MCF 10A (cell line): Measurements from ENCODE around the gene GAPT. TPM values are rescaled to one million over a fixed set of nuclear protein-coding genes. Genes with fewer than 3 reads are reported as not detected.
"Not testable (repeated sequence)": the region's sequence is repeated elsewhere in the genome, so short reads cannot be mapped to it uniquely, and the experiment has no call there.

Experiments used
- BruUV-seq: library from RNA; stranded (reverse); fragments of 400-500 nt; replicated peaks from 2 replicates; lab custom pipeline; 2021; lab: Mats Ljungman, UMichigan
- CTCF ChIA-PET: fragments of 300-600 bp; sonication (Branson Sonifier 250); formaldehyde crosslinking; extraction: SDS; loops from one replicate; lab custom pipeline; 2021; ENCODE audit warnings: antibody characterized with exemption, inconsistent platforms; lab: Yijun Ruan, JAX
- POLR2A ChIA-PET: fragments of 300-600, 350-650 bp; sonication (Branson Sonifier 250); formaldehyde crosslinking; extraction: SDS; loops from one replicate; lab custom pipeline; 2020; ENCODE audit warnings: antibody characterized with exemption, inconsistent platforms; lab: Yijun Ruan, JAX
- DNase-seq: peaks from one replicate; pipeline ENCODE4 v3.0.0-alpha.2; 2018; ENCODE audit not compliant: unreplicated experiment
- H3K27ac Mint-ChIP-seq: one replicate; pipeline ENCODE4 v1.8.0; 2022; ENCODE audit warnings: mild to moderate bottlenecking, low read depth, mixed read lengths; ENCODE audit not compliant: unreplicated experiment
- H3K27me3 Mint-ChIP-seq: one replicate; pipeline ENCODE4 v1.8.0; 2022; ENCODE audit warnings: mixed read lengths; ENCODE audit not compliant: insufficient read depth, unreplicated experiment
- H3K36me3 Mint-ChIP-seq: one replicate; pipeline ENCODE4 v1.8.0; 2022; ENCODE audit warnings: mild to moderate bottlenecking, moderate library complexity, mixed read lengths; ENCODE audit not compliant: insufficient read depth, unreplicated experiment
- H3K4me1 Mint-ChIP-seq: one replicate; pipeline ENCODE4 v1.8.0; 2022; ENCODE audit warnings: mixed read lengths; ENCODE audit not compliant: insufficient read depth, unreplicated experiment
- H3K4me3 Mint-ChIP-seq: one replicate; pipeline ENCODE4 v1.8.0; 2022; ENCODE audit warnings: mild to moderate bottlenecking, moderate library complexity, mixed read lengths; ENCODE audit not compliant: unreplicated experiment
- H3K9me3 Mint-ChIP-seq: one replicate; pipeline ENCODE4 v1.8.0; 2022; ENCODE audit warnings: mixed read lengths; ENCODE audit not compliant: unreplicated experiment
- intact Hi-C: fragments of 100-400 bp; cut with micrococcal nuclease; formaldehyde crosslinking; loops from 2 replicates; pipeline ENCODE4 v1.14.1; 2022
- total RNA-seq: library from RNA; stranded (reverse); gene quantifications from 2 replicates; pipeline ENCODE4 v1.2.3, GENCODE V29; 2022
- TF ChIP-seq, protein P1 (sequence below): fragments of 200-600 bp; IDR thresholded peaks from one replicate; pipeline ENCODE4 v1.8.0; 2022; ENCODE audit warnings: antibody characterized with exemption, mild to moderate bottlenecking; ENCODE audit not compliant: unreplicated experiment

The GAPT gene
- total RNA-seq, 1 experiment from 2014 or later, result not detected

DNA sequence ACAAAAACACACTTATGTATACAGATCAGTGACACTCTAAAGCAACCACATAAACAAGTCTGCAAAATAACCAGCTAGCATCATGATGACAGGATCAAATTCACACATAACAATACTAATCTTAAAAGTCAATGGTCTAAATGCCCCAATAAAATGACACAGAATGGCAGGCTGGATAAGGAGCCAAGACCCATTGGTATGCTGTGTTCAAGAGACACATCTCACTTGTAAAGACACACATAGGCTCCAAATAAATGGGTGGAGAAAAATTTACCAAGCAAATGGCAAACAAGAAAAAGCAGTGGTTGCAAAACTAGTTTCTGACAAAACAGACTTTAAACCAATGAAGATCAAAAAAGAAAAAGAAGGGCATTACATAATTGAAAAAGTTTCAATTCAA is 26.0 kb downstream of the GAPT start:
- intact Hi-C loops, result no loop called here
- Mint-ChIP-seq H3K4me1 (no peaks in the 10 kb centered on the region), H3K36me3 (no peaks in the 10 kb centered on the region), H3K9me3 (peaks cover 14% of the 10 kb centered on the region), H3K27ac (no peak overlapping the region), H3K27me3 (peaks cover 83% of the 10 kb centered on the region), H3K4me3 (no peak overlapping the region)
- no TSS peak for BruUV-seq
- CTCF ChIA-PET, result no interaction called here
- DNase-seq, result no peak
- POLR2A ChIA-PET, result no interaction called here
- TF ChIP-seq, protein P1, sequence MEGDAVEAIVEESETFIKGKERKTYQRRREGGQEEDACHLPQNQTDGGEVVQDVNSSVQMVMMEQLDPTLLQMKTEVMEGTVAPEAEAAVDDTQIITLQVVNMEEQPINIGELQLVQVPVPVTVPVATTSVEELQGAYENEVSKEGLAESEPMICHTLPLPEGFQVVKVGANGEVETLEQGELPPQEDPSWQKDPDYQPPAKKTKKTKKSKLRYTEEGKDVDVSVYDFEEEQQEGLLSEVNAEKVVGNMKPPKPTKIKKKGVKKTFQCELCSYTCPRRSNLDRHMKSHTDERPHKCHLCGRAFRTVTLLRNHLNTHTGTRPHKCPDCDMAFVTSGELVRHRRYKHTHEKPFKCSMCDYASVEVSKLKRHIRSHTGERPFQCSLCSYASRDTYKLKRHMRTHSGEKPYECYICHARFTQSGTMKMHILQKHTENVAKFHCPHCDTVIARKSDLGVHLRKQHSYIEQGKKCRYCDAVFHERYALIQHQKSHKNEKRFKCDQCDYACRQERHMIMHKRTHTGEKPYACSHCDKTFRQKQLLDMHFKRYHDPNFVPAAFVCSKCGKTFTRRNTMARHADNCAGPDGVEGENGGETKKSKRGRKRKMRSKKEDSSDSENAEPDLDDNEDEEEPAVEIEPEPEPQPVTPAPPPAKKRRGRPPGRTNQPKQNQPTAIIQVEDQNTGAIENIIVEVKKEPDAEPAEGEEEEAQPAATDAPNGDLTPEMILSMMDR, result no peak

DNA sequence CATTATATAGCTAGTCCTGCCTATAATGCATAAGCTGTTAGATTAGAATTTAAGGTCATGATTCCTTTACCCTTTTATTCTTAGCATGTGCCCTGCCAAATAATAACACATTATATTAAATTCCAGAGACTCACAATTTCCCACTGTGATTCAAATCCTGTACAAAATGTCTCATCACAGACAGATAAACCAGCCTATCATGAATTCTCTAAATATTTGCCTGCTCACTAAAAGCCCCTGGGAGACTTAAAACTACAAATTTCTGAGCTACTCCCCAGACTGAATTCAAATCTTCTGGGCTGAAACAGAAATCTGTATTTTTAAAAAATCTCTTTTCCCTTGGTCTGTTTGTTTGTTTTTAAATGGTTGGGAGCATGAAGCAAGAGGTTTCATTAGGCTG is 32.7 kb downstream of the GAPT start:
- CTCF ChIA-PET, result interaction anchor here (0.9 to 1.5 kb wide), 3 partner anchors 8 to 25 kb away, joined by 3 to 4 read pairs (median 4); no protein-coding TSS in a partner anchor
- H3K9me3 Mint-ChIP-seq, result no peaks in the 10 kb centered on the region
- no peak overlapping the region for H3K4me3 Mint-ChIP-seq
- no peak for DNase-seq
- H3K36me3 Mint-ChIP-seq, result no peaks in the 10 kb centered on the region
- intact Hi-C loops, result no loop called here
- TF ChIP-seq, protein P1, result no peak
- H3K27me3 Mint-ChIP-seq, result peaks cover 94% of the 10 kb centered on the region
- POLR2A ChIA-PET, result no interaction called here
- BruUV-seq, result no TSS peak
- H3K27ac Mint-ChIP-seq, result no peak overlapping the region
- no peaks in the 10 kb centered on the region for H3K4me1 Mint-ChIP-seq

DNA sequence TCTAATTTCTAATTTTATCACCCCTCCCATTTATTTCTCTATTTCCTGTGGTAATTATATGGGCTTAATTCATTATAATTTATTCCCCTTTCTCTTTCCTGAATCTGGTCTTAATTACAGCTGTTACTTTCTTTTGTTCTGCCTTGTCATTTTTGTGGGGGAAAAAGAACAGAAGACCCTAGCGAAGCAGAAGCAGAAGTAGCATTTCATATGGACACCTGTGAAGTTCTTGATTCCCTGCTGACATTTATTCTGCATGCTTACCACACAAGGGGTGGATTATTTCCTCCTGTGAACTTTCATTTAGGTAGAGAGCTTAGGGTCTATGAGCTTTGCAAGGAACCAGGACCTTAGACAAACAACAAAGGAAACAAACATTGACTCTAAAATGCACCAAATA is 33.3 kb downstream of the GAPT start:
- H3K27me3 Mint-ChIP-seq, result peaks cover 94% of the 10 kb centered on the region
- intact Hi-C loops, result no loop called here
- DNase-seq, result no peak
- POLR2A ChIA-PET, result no interaction called here
- no peaks in the 10 kb centered on the region for H3K4me1 Mint-ChIP-seq
- CTCF ChIA-PET, result interaction anchor here (0.9 to 1.5 kb wide), 4 partner anchors 9 to 327 kb away, joined by 3 to 4 read pairs (median 4); no protein-coding TSS in a partner anchor
- no TSS peak for BruUV-seq
- H3K4me3 Mint-ChIP-seq, result no peak overlapping the region
- no peak overlapping the region for H3K27ac Mint-ChIP-seq
- no peaks in the 10 kb centered on the region for H3K9me3 Mint-ChIP-seq
- H3K36me3 Mint-ChIP-seq, result no peaks in the 10 kb centered on the region
- TF ChIP-seq, protein P1, result no peak

DNA sequence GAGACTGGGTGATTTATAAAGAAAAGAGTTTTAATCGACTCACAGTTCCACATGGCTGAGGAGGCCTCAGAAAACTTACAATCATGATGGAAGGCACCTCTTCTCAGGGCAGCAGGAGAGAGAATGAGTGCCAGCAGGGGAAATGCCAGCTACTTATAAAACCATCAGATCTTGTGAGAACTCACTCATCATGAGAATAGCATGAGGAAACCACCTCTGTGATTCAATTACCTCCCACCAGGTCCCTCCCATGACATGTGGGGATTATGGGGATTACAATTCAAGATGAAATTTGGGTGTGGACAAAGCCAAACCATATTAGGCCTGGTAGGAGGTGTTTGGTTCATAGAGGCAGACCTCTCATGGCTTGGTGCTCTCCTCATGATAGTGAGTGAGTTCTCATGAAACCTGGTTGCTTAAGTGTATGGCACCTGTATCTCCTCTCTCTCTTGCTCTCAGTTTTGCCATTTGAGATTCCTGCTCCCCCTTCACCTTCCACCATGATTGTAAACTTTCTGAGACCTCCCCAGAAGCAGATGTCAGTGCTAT is 39.8 kb downstream of the GAPT start:
- BruUV-seq, result no TSS peak
- no peaks in the 10 kb centered on the region for H3K9me3 Mint-ChIP-seq
- TF ChIP-seq, protein P1, result no peak
- POLR2A ChIA-PET, result no interaction called here
- H3K36me3 Mint-ChIP-seq, result no peaks in the 10 kb centered on the region
- peaks cover 75% of the 10 kb centered on the region for H3K27me3 Mint-ChIP-seq
- no peak overlapping the region for H3K27ac Mint-ChIP-seq
- no peak for DNase-seq
- CTCF ChIA-PET, result no interaction called here
- intact Hi-C loops, result no loop called here
- H3K4me3 Mint-ChIP-seq, result no peak overlapping the region
- no peaks in the 10 kb centered on the region for H3K4me1 Mint-ChIP-seq

DNA sequence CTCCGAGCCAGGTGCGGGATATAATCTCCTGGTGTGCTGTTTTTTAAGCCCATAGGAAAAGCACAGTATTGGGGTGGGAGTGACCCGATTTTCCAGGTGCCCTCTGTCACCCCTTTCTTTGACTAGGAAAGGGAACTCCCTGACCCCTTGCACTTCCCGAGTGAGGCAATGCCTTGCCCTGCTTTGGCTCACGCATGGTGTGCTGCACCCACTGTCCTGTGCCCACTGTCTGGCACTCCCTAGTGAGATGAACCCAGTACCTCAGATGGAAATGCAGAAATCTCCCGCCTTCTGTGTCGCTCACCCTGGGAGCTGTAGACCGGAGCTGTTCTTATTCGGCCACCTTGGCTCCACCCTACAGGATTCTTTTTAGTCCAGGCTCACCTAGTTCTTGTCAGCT is 50.7 kb downstream of the GAPT start:
- H3K9me3 Mint-ChIP-seq, H3K4me3 Mint-ChIP-seq, POLR2A ChIA-PET, H3K36me3 Mint-ChIP-seq, CTCF ChIA-PET, H3K27ac Mint-ChIP-seq, BruUV-seq, intact Hi-C loops, H3K4me1 Mint-ChIP-seq, DNase-seq: not testable (repeated sequence)
- peaks cover 22% of the 10 kb centered on the region for H3K27me3 Mint-ChIP-seq
